Progenitor cell of endocrine pancreas (in vitro differentiated cells): ENCODE results near the gene RBFOX1. TPM values are rescaled to one million over a fixed set of nuclear protein-coding genes. Genes with fewer than 3 reads are reported as not detected.

Experiments
- DNase-seq: peaks from one replicate; pipeline ENCODE4 v3.0.0; 2021; ENCODE audit warnings: low spot score; ENCODE audit not compliant: unreplicated experiment
- H3K27ac Mint-ChIP-seq: 2 replicates; pipeline ENCODE4 v1.8.0; 2021; ENCODE audit warnings: mild to moderate bottlenecking, moderate library complexity, mixed read lengths
- H3K27me3 Mint-ChIP-seq: 2 replicates; pipeline ENCODE4 v1.8.0; 2021; ENCODE audit warnings: mixed read lengths
- H3K36me3 Mint-ChIP-seq: 2 replicates; pipeline ENCODE4 v1.8.0; 2022; ENCODE audit warnings: mixed read lengths; ENCODE audit not compliant: insufficient read depth
- H3K4me1 Mint-ChIP-seq: 2 replicates; pipeline ENCODE4 v1.8.0; 2021; ENCODE audit warnings: low read depth, mixed read lengths
- H3K4me3 Mint-ChIP-seq: 2 replicates; pipeline ENCODE4 v1.8.0; 2021; ENCODE audit warnings: low read depth, mild to moderate bottlenecking, moderate library complexity, mixed read lengths
- H3K9me3 Mint-ChIP-seq: 2 replicates; pipeline ENCODE4 v1.8.0; 2021; ENCODE audit warnings: low read depth, mixed read lengths
- total RNA-seq: library from RNA; stranded (reverse); gene quantifications from 2 replicates; pipeline ENCODE4 v1.2.1, GENCODE V29; 2021
- TF ChIP-seq, protein P1 (sequence below): fragments of 200-600 bp; sonication (generic); IDR thresholded peaks from one replicate; pipeline ENCODE4 v1.5.0; 2021; ENCODE audit warnings: antibody characterized with exemption, mild to moderate bottlenecking; ENCODE audit not compliant: unreplicated experiment

The RBFOX1 gene
- total RNA-seq, 1 donor from 2014 or later = 0.29 TPM

DNA sequence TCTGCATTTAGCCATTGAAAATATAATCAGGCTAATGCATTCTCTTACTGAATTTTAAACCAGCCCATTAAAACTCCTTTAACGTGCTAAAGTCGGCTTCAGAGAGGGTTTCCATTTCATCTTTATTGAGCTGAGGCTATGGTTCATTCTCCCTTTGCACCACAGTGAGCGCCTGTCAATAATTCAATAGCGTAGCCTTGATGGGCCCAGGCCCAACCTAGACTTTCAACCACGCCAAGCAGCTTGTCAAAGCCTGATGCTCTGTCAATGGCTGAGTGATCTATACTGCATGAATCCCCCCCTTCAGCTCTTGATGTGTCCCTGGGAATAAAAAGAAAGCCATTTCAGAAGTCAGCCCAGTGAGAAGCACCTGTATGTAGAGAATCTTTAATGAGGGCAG is 106.0 kb downstream of the RBFOX1 start:
- TF ChIP-seq, protein P1, sequence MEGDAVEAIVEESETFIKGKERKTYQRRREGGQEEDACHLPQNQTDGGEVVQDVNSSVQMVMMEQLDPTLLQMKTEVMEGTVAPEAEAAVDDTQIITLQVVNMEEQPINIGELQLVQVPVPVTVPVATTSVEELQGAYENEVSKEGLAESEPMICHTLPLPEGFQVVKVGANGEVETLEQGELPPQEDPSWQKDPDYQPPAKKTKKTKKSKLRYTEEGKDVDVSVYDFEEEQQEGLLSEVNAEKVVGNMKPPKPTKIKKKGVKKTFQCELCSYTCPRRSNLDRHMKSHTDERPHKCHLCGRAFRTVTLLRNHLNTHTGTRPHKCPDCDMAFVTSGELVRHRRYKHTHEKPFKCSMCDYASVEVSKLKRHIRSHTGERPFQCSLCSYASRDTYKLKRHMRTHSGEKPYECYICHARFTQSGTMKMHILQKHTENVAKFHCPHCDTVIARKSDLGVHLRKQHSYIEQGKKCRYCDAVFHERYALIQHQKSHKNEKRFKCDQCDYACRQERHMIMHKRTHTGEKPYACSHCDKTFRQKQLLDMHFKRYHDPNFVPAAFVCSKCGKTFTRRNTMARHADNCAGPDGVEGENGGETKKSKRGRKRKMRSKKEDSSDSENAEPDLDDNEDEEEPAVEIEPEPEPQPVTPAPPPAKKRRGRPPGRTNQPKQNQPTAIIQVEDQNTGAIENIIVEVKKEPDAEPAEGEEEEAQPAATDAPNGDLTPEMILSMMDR = no peak
- no peak overlapping the region for H3K27ac Mint-ChIP-seq
- no peaks in the 10 kb centered on the region for H3K36me3 Mint-ChIP-seq
- no peak for DNase-seq
- no peaks in the 10 kb centered on the region for H3K9me3 Mint-ChIP-seq
- H3K4me1 Mint-ChIP-seq = no peaks in the 10 kb centered on the region
- H3K4me3 Mint-ChIP-seq = no peak overlapping the region
- peaks cover 11% of the 10 kb centered on the region for H3K27me3 Mint-ChIP-seq

DNA sequence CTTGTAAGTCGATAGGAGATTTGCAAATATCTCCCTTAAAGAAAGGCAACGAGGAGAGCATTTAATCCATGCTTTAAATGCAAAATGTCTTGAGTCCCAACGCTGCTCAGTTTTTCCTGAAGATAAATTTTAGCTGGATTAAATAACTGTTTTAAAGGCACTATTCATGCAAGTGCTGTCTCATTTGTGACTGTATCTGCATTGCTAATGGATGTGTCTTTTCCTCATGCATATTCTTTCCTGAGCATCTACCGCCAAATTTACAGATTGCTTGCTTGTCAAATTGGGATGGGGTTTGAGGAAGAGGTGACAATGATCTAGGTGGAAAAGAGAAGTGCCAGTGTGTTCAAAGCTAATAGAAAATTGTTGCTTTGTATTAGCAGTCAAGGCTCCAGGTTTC is 106.9 kb downstream of the RBFOX1 start:
- no peak overlapping the region for H3K4me3 Mint-ChIP-seq
- TF ChIP-seq, protein P1 = no peak
- H3K27me3 Mint-ChIP-seq = peaks cover 11% of the 10 kb centered on the region
- H3K4me1 Mint-ChIP-seq = no peaks in the 10 kb centered on the region
- no peaks in the 10 kb centered on the region for H3K36me3 Mint-ChIP-seq
- no peak for DNase-seq
- H3K9me3 Mint-ChIP-seq = no peaks in the 10 kb centered on the region
- no peak overlapping the region for H3K27ac Mint-ChIP-seq

DNA sequence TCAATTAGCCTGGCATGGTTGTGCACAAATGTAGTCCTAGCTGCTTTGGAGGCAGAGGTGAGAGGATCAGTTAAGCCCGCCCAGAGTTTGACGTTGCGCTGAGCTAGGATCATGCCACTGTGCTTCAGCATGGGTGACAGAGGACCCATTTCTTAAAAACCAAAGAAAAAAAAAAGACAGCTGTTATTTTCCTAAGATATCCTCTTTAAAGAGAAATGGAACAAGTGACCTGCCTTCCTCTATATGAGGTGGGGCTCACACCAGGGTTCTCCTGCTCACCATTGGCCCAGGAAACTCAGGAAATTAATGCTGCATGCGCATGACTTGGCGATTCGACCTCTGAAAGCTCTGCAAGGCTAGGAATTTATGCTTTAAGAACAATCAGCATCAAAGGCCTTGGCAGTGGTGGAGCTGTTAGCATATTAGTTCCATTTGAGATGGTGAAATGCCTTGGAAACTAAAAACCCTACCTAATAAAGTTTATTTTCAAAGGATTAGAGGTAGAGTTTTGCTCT is 108.3 kb downstream of the RBFOX1 start:
- TF ChIP-seq, protein P1 = no peak
- H3K36me3 Mint-ChIP-seq = no peaks in the 10 kb centered on the region
- no peak overlapping the region for H3K27ac Mint-ChIP-seq
- H3K27me3 Mint-ChIP-seq = peaks cover 11% of the 10 kb centered on the region
- no peak overlapping the region for H3K4me3 Mint-ChIP-seq
- peaks cover 2% of the 10 kb centered on the region for H3K4me1 Mint-ChIP-seq
- DNase-seq = no peak
- H3K9me3 Mint-ChIP-seq = no peaks in the 10 kb centered on the region

DNA sequence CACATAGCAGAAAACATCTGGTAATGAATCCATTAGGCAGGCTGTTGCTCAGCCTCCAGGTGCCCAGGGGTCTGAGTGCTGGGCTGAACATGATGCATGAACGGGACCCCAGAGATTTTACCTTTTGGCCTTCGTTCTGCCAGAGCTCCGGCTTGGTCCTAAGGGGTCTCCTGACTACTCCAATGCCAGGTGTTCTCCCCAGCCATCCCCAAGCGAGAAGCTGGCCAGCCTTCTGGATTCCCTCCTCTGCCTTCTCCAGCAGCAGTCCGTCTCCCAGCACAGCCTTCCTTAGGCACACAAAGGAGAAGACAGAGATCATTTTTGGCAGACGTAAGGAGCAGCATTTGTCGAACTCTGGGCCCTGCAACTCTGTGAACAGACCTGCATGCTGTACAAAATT is 109.4 kb downstream of the RBFOX1 start:
- Mint-ChIP-seq H3K36me3 (no peaks in the 10 kb centered on the region), H3K4me3 (no peak overlapping the region), H3K27me3 (peaks cover 11% of the 10 kb centered on the region), H3K4me1 (peaks cover 2% of the 10 kb centered on the region), H3K9me3 (no peaks in the 10 kb centered on the region), H3K27ac (no peak overlapping the region)
- TF ChIP-seq, protein P1 = no peak
- DNase-seq = no peak

DNA sequence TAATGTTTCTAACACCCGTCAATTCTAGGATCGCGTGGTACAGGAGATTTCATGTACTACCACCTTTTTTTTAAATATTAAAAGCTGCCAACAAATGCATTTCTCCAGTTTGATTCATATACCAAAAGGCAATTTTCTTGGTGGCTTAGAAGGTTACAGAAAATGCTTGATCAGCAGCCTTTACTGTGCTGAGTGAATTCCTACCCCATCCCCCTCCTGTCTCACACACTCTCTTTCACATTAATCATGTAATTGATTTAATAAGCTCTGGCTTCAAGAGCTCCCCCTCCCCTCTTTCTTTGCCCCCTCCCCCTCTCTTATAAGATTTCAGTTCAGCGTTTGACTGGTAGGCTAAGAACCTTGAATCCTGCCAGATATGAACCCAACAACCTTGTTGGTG is 110.5 kb downstream of the RBFOX1 start:
- TF ChIP-seq, protein P1 = no peak
- Mint-ChIP-seq H3K4me1 (peaks cover 2% of the 10 kb centered on the region), H3K36me3 (no peaks in the 10 kb centered on the region), H3K27ac (no peak overlapping the region), H3K4me3 (no peak overlapping the region), H3K27me3 (peaks cover 8% of the 10 kb centered on the region), H3K9me3 (no peaks in the 10 kb centered on the region)
- no peak for DNase-seq
